ENCODE measurements around the gene KMT2E.
A peak's percentile ranks its signal among the peaks of the same experiment; 100 is the strongest.

The KMT2E gene

DNA sequence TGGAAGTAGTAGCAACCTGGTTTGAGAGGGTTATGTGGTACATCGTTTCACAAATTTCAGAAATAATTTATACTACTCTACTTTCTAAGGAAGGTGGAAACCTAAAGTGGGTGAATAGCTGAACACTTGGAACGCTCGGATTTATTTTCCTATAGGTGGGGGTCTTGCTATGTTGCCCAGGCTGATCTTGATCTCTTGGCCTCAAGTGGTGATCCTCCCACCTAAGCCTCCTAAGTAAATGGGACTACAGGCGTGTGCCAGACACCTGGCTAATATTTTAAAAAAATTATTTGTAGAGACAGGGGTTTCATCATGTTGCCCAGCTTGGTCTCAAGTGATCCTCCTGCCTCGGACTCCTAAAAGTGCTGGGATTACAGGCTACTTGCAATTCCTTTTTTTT, 6.7 kb upstream of the KMT2E start:
- peaks cover 67% of the 10 kb centered on the region for H3K36me3 ChIP-seq (ENCODE audit: low read depth)
- no peak for DNase-seq (ENCODE audit: low spot score)
- H3K27ac ChIP-seq (ENCODE audit: poor library complexity, severe bottlenecking) = peak overlapping the region; percentile 8
- no peak overlapping the region for H3K4me3 ChIP-seq (ENCODE audit: severe bottlenecking)
- H3K27me3 ChIP-seq (ENCODE audit: insufficient read depth, poor library complexity, severe bottlenecking) = no peaks in the 10 kb centered on the region
- H3K4me1 ChIP-seq (ENCODE audit: insufficient read depth, poor library complexity, severe bottlenecking) = peaks cover 39% of the 10 kb centered on the region
- no peaks in the 10 kb centered on the region for H3K9me3 ChIP-seq (ENCODE audit: severe bottlenecking)
- TF ChIP-seq, protein P1, sequence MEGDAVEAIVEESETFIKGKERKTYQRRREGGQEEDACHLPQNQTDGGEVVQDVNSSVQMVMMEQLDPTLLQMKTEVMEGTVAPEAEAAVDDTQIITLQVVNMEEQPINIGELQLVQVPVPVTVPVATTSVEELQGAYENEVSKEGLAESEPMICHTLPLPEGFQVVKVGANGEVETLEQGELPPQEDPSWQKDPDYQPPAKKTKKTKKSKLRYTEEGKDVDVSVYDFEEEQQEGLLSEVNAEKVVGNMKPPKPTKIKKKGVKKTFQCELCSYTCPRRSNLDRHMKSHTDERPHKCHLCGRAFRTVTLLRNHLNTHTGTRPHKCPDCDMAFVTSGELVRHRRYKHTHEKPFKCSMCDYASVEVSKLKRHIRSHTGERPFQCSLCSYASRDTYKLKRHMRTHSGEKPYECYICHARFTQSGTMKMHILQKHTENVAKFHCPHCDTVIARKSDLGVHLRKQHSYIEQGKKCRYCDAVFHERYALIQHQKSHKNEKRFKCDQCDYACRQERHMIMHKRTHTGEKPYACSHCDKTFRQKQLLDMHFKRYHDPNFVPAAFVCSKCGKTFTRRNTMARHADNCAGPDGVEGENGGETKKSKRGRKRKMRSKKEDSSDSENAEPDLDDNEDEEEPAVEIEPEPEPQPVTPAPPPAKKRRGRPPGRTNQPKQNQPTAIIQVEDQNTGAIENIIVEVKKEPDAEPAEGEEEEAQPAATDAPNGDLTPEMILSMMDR (IDR thresholded peaks at IDR 0.05; ENCODE audit: poor library complexity, severe bottlenecking) = no peak
- ATAC-seq (ENCODE audit: low read depth) = no peak

DNA sequence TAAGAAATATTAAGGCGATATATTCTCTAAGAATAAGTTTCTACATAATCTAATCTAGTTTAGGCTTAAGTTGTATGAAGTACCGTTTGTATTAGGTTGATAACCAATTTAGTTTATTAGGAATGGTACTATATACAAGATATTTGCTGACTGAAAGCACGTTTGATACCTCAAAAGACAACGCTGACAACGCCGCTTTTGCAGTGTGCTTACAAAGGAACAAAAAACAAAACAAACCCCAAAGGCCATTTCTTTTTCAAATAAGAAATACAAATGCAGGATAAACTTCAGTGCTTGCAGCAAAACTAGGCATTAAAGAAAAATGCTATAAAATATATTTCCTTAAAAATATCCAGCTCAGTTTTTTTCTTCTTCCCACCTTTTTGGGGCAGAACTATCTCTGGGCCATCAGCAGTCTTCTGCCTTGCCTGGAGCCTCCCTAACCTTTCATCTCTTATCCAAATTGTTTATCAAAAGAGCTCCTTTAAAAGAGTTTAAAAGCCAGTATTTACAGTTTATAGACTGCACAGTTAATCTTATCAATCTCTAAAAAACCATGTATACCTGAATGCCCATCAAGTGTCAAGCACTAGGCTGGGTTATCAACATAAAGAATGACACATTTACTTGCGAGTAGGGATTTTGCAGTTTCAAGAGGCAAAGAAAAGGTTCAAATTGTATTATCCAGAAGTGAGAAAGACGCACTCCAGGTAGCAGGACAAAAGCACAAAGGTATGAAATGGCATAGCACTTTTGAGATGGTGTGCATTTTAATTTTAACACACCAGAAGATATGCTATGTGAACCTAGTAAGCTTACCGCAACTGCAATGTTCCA, 4.1 kb upstream of the KMT2E start:
- peaks cover 47% of the 10 kb centered on the region for H3K36me3 ChIP-seq (ENCODE audit: low read depth)
- no peak for ATAC-seq (ENCODE audit: low read depth)
- peak overlapping the region; percentile 94 for H3K27ac ChIP-seq (ENCODE audit: poor library complexity, severe bottlenecking)

DNA sequence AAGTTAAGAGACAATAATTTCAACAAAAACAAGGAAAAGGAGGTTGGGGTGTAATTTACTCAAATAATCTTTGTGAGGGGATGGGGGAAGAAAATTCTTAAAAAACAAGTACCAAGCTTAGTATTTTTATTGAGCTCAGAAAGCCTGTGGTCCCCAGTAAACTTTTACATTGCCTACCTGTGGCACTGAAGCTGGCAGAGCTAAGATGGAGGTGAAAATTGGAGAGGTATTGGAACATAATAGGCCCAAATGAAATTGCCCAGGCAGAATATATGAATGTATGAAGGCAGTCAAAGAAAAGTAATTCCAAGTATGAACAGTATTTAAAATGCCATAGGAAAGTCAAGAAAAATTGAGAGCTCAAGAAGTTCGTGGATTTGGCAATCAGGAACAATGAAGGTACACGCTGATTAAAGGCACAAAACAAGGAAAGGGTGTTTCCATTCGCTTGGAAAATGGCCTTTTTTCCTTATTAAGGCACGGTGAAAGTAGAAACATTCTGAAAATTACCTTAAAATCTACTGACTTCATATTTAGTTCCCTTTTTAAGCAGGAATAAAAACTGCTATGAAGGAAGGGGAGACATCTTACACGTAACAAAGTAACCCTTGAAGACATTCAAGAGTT, 3.4 kb upstream of the KMT2E start:
- peaks cover 39% of the 10 kb centered on the region for H3K36me3 ChIP-seq (ENCODE audit: low read depth)
- peak overlapping the region; percentile 94 for H3K27ac ChIP-seq (ENCODE audit: poor library complexity, severe bottlenecking)
- H3K27me3 ChIP-seq (ENCODE audit: insufficient read depth, poor library complexity, severe bottlenecking) = no peaks in the 10 kb centered on the region
- peak overlapping the region; percentile 59 for H3K4me3 ChIP-seq (ENCODE audit: severe bottlenecking)
- H3K4me1 ChIP-seq (ENCODE audit: insufficient read depth, poor library complexity, severe bottlenecking) = peaks cover 16% of the 10 kb centered on the region
- no peaks in the 10 kb centered on the region for H3K9me3 ChIP-seq (ENCODE audit: severe bottlenecking)
- ATAC-seq (ENCODE audit: low read depth) (no peak), DNase-seq (ENCODE audit: low spot score) (no peak)
- TF ChIP-seq, protein P1 (IDR thresholded peaks at IDR 0.05; ENCODE audit: poor library complexity, severe bottlenecking) = no peak

More for the DNA sequence above, 4.1 kb upstream of the KMT2E start:
- Histone ChIP-seq H3K27me3 (ENCODE audit: insufficient read depth, poor library complexity, severe bottlenecking) (no peaks in the 10 kb centered on the region), H3K4me3 (ENCODE audit: severe bottlenecking) (peak overlapping the region; percentile 59), H3K9me3 (ENCODE audit: severe bottlenecking) (no peaks in the 10 kb centered on the region), H3K4me1 (ENCODE audit: insufficient read depth, poor library complexity, severe bottlenecking) (peaks cover 16% of the 10 kb centered on the region)
- DNase-seq (ENCODE audit: low spot score) = no peak
- TF ChIP-seq, protein P1 (IDR thresholded peaks at IDR 0.05; ENCODE audit: poor library complexity, severe bottlenecking) = no peak

DNA sequence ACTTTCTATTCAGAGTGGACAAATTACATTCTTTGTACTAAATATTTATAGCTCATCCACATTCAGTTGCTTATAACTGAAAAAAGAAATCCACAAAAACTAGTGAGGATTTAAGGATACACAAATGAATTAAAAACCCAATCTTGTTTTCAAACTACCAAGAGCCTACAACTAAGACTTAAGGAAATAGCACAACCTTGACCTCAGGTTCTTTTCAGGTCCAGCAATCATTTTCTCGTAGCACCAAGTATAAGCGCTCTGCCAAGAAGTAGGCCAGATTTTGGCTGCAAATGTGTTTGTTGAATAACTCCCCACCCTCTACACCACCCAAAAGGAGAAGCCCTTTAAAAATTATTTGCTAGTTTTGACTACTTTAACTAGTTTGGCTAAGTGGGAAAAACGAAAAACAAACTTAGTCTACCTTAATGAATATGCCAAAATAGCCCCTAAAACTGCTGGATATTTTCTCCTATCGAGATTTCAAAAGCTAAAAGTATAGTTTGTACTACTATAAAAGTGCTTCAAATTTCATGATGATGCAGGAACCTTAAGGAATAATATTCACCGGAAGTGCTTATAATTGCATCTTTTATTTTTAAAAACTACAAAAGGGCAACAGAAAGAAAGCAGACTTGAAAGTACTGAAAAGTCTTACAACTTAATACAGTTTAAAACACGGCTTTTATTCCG, 2.7 kb upstream of the KMT2E start:
- TF ChIP-seq, protein P1 (IDR thresholded peaks at IDR 0.05; ENCODE audit: poor library complexity, severe bottlenecking) = no peak
- ATAC-seq (ENCODE audit: low read depth) (no peak), DNase-seq (ENCODE audit: low spot score) (no peak)
- peaks cover 33% of the 10 kb centered on the region for H3K36me3 ChIP-seq (ENCODE audit: low read depth)
- H3K9me3 ChIP-seq (ENCODE audit: severe bottlenecking) = no peaks in the 10 kb centered on the region
- peak overlapping the region; percentile 59 for H3K4me3 ChIP-seq (ENCODE audit: severe bottlenecking)
- no peaks in the 10 kb centered on the region for H3K27me3 ChIP-seq (ENCODE audit: insufficient read depth, poor library complexity, severe bottlenecking)
- H3K27ac ChIP-seq (ENCODE audit: poor library complexity, severe bottlenecking) = peak overlapping the region; percentile 94
- peaks cover 18% of the 10 kb centered on the region for H3K4me1 ChIP-seq (ENCODE audit: insufficient read depth, poor library complexity, severe bottlenecking)
